H9 (cell line): ENCODE measurements around the gene ELMO2. TPM values are rescaled to one million over a fixed set of nuclear protein-coding genes. Genes with fewer than 3 reads are reported as not detected.

Source experiments
- DNase-seq: peaks from one replicate; pipeline ENCODE4 v3.0.0-alpha.2; 2017
- H2AFZ ChIP-seq: one replicate; pipeline ENCODE4 v1.6.1; 2013; ENCODE audit warnings: mild to moderate bottlenecking, low read length, control low read depth, moderate library complexity
- H2AK5ac ChIP-seq: 2 replicates; pipeline ENCODE4 v1.6.1; 2013; ENCODE audit warnings: low read length, control low read depth, mixed read lengths; ENCODE audit not compliant: insufficient read length
- H2BK120ac ChIP-seq: one replicate; pipeline ENCODE4 v1.6.1; 2013; ENCODE audit warnings: low read depth, mild to moderate bottlenecking, low read length, control low read depth, inconsistent platforms; ENCODE audit not compliant: poor library complexity, severe bottlenecking
- H2BK12ac ChIP-seq: 2 replicates; pipeline ENCODE4 v1.6.1; 2013; ENCODE audit warnings: low read length, control low read depth, mixed read lengths, low read depth; ENCODE audit not compliant: insufficient read length
- H2BK15ac ChIP-seq: 2 replicates; pipeline ENCODE4 v1.6.1; 2013; ENCODE audit warnings: low read depth, low read length, control low read depth
- H2BK20ac ChIP-seq: one replicate; pipeline ENCODE4 v1.6.1; 2013; ENCODE audit warnings: low read depth, mild to moderate bottlenecking, low read length, control low read depth, inconsistent platforms; ENCODE audit not compliant: poor library complexity, severe bottlenecking
- H2BK5ac ChIP-seq: 2 replicates; pipeline ENCODE4 v1.6.1; 2013; ENCODE audit warnings: low read length, control low read depth, mixed read lengths; ENCODE audit not compliant: insufficient read length
- H3K14ac ChIP-seq: 2 replicates; pipeline ENCODE4 v1.6.1; 2013; ENCODE audit warnings: low read length, control low read depth; ENCODE audit not compliant: insufficient read depth
- H3K18ac ChIP-seq: 2 replicates; pipeline ENCODE4 v1.6.1; 2013; ENCODE audit warnings: low read depth, mild to moderate bottlenecking, mixed read lengths, low read length, control low read depth; ENCODE audit not compliant: insufficient read length
- H3K23ac ChIP-seq: 2 replicates; pipeline ENCODE4 v1.6.1; 2013; ENCODE audit warnings: low read length, control low read depth, mixed read lengths, low read depth; ENCODE audit not compliant: insufficient read length
- H3K23me2 ChIP-seq: 2 replicates; pipeline ENCODE4 v1.6.1; 2013; ENCODE audit warnings: low read depth, mild to moderate bottlenecking, mixed read lengths, low read length, control low read depth; ENCODE audit not compliant: insufficient read length, poor library complexity, severe bottlenecking
- H3K27ac ChIP-seq: 2 replicates; pipeline ENCODE4 v1.5.1; 2013; ENCODE audit warnings: low read length, control low read depth, mixed read lengths, low read depth; ENCODE audit not compliant: insufficient read length
- H3K27me3 ChIP-seq: 2 replicates; pipeline ENCODE4 v1.6.1; 2013; ENCODE audit warnings: low read length, control low read depth, inconsistent platforms; ENCODE audit not compliant: insufficient read depth
- H3K4ac ChIP-seq: 2 replicates; pipeline ENCODE4 v1.6.1; 2013; ENCODE audit warnings: low read depth, mild to moderate bottlenecking, control low read depth, inconsistent platforms, low read length, moderate library complexity
- H3K4me1 ChIP-seq: 2 replicates; pipeline ENCODE4 v1.6.1; 2013; ENCODE audit warnings: low read length, control low read depth, inconsistent platforms; ENCODE audit not compliant: insufficient read depth
- H3K4me2 ChIP-seq: 2 replicates; pipeline ENCODE4 v1.6.1; 2013; ENCODE audit warnings: low read length, control low read depth, mixed read lengths; ENCODE audit not compliant: insufficient read length, insufficient read depth
- H3K56ac ChIP-seq: 2 replicates; pipeline ENCODE4 v1.6.1; 2013; ENCODE audit warnings: low read depth, mild to moderate bottlenecking, mixed read lengths, low read length, control low read depth; ENCODE audit not compliant: insufficient read length
- H3K79me1 ChIP-seq: 2 replicates; pipeline ENCODE4 v1.6.1; 2013; ENCODE audit warnings: low read depth, mild to moderate bottlenecking, moderate library complexity, low read length, control low read depth, inconsistent platforms; ENCODE audit not compliant: insufficient read depth, poor library complexity, severe bottlenecking
- H3K79me2 ChIP-seq: 2 replicates; pipeline ENCODE4 v1.6.1; 2013; ENCODE audit warnings: low read length, control low read depth, inconsistent platforms; ENCODE audit not compliant: insufficient read depth
- H3K9ac ChIP-seq: 2 replicates; pipeline ENCODE4 v1.6.1; 2013; ENCODE audit warnings: low read length, control low read depth, mixed read lengths; ENCODE audit not compliant: insufficient read length; ENCODE audit errors: extremely low read depth
- H3K9me3 ChIP-seq: one replicate; pipeline ENCODE4 v1.6.1; 2013; ENCODE audit warnings: low read depth, low read length, inconsistent platforms; ENCODE audit not compliant: control insufficient read depth
- H3T11ph ChIP-seq: one replicate; pipeline ENCODE4 v1.6.1; 2013; ENCODE audit warnings: mild to moderate bottlenecking, low read length, control low read depth, inconsistent platforms
- H4K20me1 ChIP-seq: one replicate; pipeline ENCODE4 v1.6.1; 2013; ENCODE audit not compliant: control insufficient read depth, insufficient read length, insufficient read depth
- H4K5ac ChIP-seq: 2 replicates; pipeline ENCODE4 v1.6.1; 2013; ENCODE audit warnings: low read depth, mild to moderate bottlenecking, mixed read lengths, low read length, control low read depth; ENCODE audit not compliant: insufficient read length
- H4K8ac ChIP-seq: replicated peaks from 2 replicates; pipeline ENCODE4 v1.6.1; 2013; ENCODE audit warnings: low read length, control low read depth, mixed read lengths, low read depth; ENCODE audit not compliant: insufficient read length
- H4K91ac ChIP-seq: 2 replicates; pipeline ENCODE4 v1.6.1; 2013; ENCODE audit warnings: low read depth, mild to moderate bottlenecking, moderate library complexity, mixed read lengths, low read length, control low read depth; ENCODE audit not compliant: insufficient read length
- H3K27ac Mint-ChIP-seq, 3 experiments: 2 replicates in 2 of 3; 3 replicates in 1 of 3; pipeline ENCODE4 v1.8.0; 2020 to 2021; ENCODE audit warnings: mixed read lengths in 3 of 3, mild to moderate bottlenecking in 1 of 3, moderate library complexity in 1 of 3
- H3K27me3 Mint-ChIP-seq: 2 replicates; pipeline ENCODE4 v1.8.0; 2021; ENCODE audit warnings: low read depth, mild to moderate bottlenecking, moderate library complexity, mixed read lengths
- H3K36me3 Mint-ChIP-seq, 3 experiments: 2 replicates in 2 of 3; 3 replicates in 1 of 3; pipeline ENCODE4 v1.8.0; 2020 to 2021; ENCODE audit warnings: low read depth in 3 of 3, mixed read lengths in 3 of 3; ENCODE audit not compliant: insufficient read depth in 1 of 3
- H3K4me1 Mint-ChIP-seq, 2 experiments: 2 replicates each; pipeline ENCODE4 v1.8.0; 2020; ENCODE audit warnings: mixed read lengths in 2 of 2
- H3K4me3 Mint-ChIP-seq, 2 experiments: 2 replicates in 1 of 2; 3 replicates in 1 of 2; pipeline ENCODE4 v1.8.0; 2020 to 2021; ENCODE audit warnings: mild to moderate bottlenecking in 2 of 2, mixed read lengths in 2 of 2, moderate library complexity in 1 of 2
- H3K9me3 Mint-ChIP-seq, 2 experiments: 2 replicates in 1 of 2; 3 replicates in 1 of 2; pipeline ENCODE4 v1.8.0; 2020; ENCODE audit warnings: mild to moderate bottlenecking in 2 of 2, mixed read lengths in 2 of 2, moderate library complexity in 1 of 2
- CTCF ChIP-seq: fragments of 200-600 bp; sonication (generic); conservative IDR thresholded peaks from 3 replicates; pipeline ENCODE4 v1.8.0; 2021; ENCODE audit warnings: antibody characterized with exemption, mild to moderate bottlenecking
- WGBS: extraction: QIAGEN DNeasy Blood & Tissue Kit; methylation state at CpG from one replicate; pipeline ENCODE4 v1.1.7; 2013; ENCODE audit warnings: missing lambda C conversion rate, low lambda C conversion rate, mixed read lengths; ENCODE audit not compliant: insufficient read length; ENCODE audit errors: extremely low coverage; 5-methylcytosine and 5-hydroxymethylcytosine counted together
- total RNA-seq: library from RNA; stranded (reverse); gene quantifications from 2 replicates; pipeline ENCODE4 v1.2.1, GENCODE V29; 2021

The ELMO2 gene
- total RNA-seq, 1 experiment from 2014 or later, result 32.5 TPM

DNA sequence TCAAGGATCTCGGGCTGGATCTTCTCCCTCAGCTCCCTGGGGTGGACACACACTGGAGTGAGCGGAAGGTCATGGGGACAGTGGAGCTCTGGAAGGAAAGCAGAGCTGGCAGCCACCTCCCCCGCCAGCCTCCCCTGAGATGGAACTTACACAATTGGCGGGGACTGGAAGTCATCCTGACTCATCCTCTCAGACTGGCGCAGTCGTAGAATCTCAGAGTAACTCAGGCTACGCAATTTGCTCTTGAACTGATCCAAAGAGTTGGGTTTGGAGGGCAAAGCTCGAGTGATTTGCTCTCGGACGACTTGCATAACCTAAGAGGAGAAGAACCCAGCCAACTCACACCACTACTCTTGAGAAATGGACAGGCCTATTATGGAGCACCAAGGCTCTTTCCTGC is 34.8 kb downstream of the ELMO2 start:
- no peaks in the 10 kb centered on the region; the same call in 1 of the 2 replicates for H3K27me3 Mint-ChIP-seq
- no peak overlapping the region for H3K4me3 Mint-ChIP-seq
- H2AFZ ChIP-seq, result no peak overlapping the region
- H4K8ac ChIP-seq, result no peak overlapping the region
- H3K9me3 Mint-ChIP-seq, result no peaks in the 10 kb centered on the region
- no peak overlapping the region for H2BK15ac ChIP-seq
- H2BK20ac ChIP-seq, result no peak overlapping the region
- H3K9ac ChIP-seq, result no peak overlapping the region
- H3K23ac ChIP-seq, result no peak overlapping the region
- H3K14ac ChIP-seq, result no peak overlapping the region
- no peak overlapping the region for H2AK5ac ChIP-seq
- no peak overlapping the region for H2BK12ac ChIP-seq
- no peaks in the 10 kb centered on the region for H3K9me3 ChIP-seq
- WGBS, result no CpG with 5 or more reads among the region's 10 CpGs
- no peaks in the 10 kb centered on the region for H3K4me1 Mint-ChIP-seq
- H3K79me2 ChIP-seq, result no peaks in the 10 kb centered on the region
- no peak overlapping the region for H3K56ac ChIP-seq
- H3K4ac ChIP-seq, result no peak overlapping the region
- no peak for TF ChIP-seq CTCF
- DNase-seq, result no peak
- peaks cover 2% of the 10 kb centered on the region for H4K20me1 ChIP-seq
- no peak overlapping the region for H3T11ph ChIP-seq
- H3K27me3 ChIP-seq, result no peaks in the 10 kb centered on the region; the same call in 1 of the 2 replicates
- peaks cover 35 to 90% (median 85%) of the 10 kb centered on the region in 3 experiments for H3K36me3 Mint-ChIP-seq
- no peak overlapping the region for H2BK120ac ChIP-seq
- no peaks in the 10 kb centered on the region for H3K4me1 ChIP-seq
- no peak overlapping the region for H2BK5ac ChIP-seq
- no peak overlapping the region for H3K27ac Mint-ChIP-seq
- no peak overlapping the region for H4K91ac ChIP-seq
- no peak overlapping the region for H3K18ac ChIP-seq
- no peaks in the 10 kb centered on the region for H3K79me1 ChIP-seq
- no peak overlapping the region for H3K27ac ChIP-seq
- H3K4me2 ChIP-seq, result no peak overlapping the region
- H3K23me2 ChIP-seq, result no peaks in the 10 kb centered on the region
- H4K5ac ChIP-seq, result no peak overlapping the region
